H9 (cell line): Measurements from ENCODE around the gene BRD1. TPM values are rescaled to one million over a fixed set of nuclear protein-coding genes. Genes with fewer than 3 reads are reported as not detected.

Source experiments
- DNase-seq: peaks from one replicate; pipeline ENCODE4 v3.0.0-alpha.2; 2017
- H2AFZ ChIP-seq: one replicate; pipeline ENCODE4 v1.6.1; 2013; ENCODE audit warnings: mild to moderate bottlenecking, low read length, control low read depth, moderate library complexity
- H2AK5ac ChIP-seq: 2 replicates; pipeline ENCODE4 v1.6.1; 2013; ENCODE audit warnings: low read length, control low read depth, mixed read lengths; ENCODE audit not compliant: insufficient read length
- H2BK120ac ChIP-seq: one replicate; pipeline ENCODE4 v1.6.1; 2013; ENCODE audit warnings: low read depth, mild to moderate bottlenecking, low read length, control low read depth, inconsistent platforms; ENCODE audit not compliant: poor library complexity, severe bottlenecking
- H2BK12ac ChIP-seq: 2 replicates; pipeline ENCODE4 v1.6.1; 2013; ENCODE audit warnings: low read length, control low read depth, mixed read lengths, low read depth; ENCODE audit not compliant: insufficient read length
- H2BK15ac ChIP-seq: 2 replicates; pipeline ENCODE4 v1.6.1; 2013; ENCODE audit warnings: low read depth, low read length, control low read depth
- H2BK20ac ChIP-seq: one replicate; pipeline ENCODE4 v1.6.1; 2013; ENCODE audit warnings: low read depth, mild to moderate bottlenecking, low read length, control low read depth, inconsistent platforms; ENCODE audit not compliant: poor library complexity, severe bottlenecking
- H2BK5ac ChIP-seq: 2 replicates; pipeline ENCODE4 v1.6.1; 2013; ENCODE audit warnings: low read length, control low read depth, mixed read lengths; ENCODE audit not compliant: insufficient read length
- H3K14ac ChIP-seq: 2 replicates; pipeline ENCODE4 v1.6.1; 2013; ENCODE audit warnings: low read length, control low read depth; ENCODE audit not compliant: insufficient read depth
- H3K18ac ChIP-seq: 2 replicates; pipeline ENCODE4 v1.6.1; 2013; ENCODE audit warnings: low read depth, mild to moderate bottlenecking, mixed read lengths, low read length, control low read depth; ENCODE audit not compliant: insufficient read length
- H3K23ac ChIP-seq: 2 replicates; pipeline ENCODE4 v1.6.1; 2013; ENCODE audit warnings: low read length, control low read depth, mixed read lengths, low read depth; ENCODE audit not compliant: insufficient read length
- H3K23me2 ChIP-seq: 2 replicates; pipeline ENCODE4 v1.6.1; 2013; ENCODE audit warnings: low read depth, mild to moderate bottlenecking, mixed read lengths, low read length, control low read depth; ENCODE audit not compliant: insufficient read length, poor library complexity, severe bottlenecking
- H3K27ac ChIP-seq: 2 replicates; pipeline ENCODE4 v1.5.1; 2013; ENCODE audit warnings: low read length, control low read depth, mixed read lengths, low read depth; ENCODE audit not compliant: insufficient read length
- H3K27me3 ChIP-seq: 2 replicates; pipeline ENCODE4 v1.6.1; 2013; ENCODE audit warnings: low read length, control low read depth, inconsistent platforms; ENCODE audit not compliant: insufficient read depth
- H3K4ac ChIP-seq: 2 replicates; pipeline ENCODE4 v1.6.1; 2013; ENCODE audit warnings: low read depth, mild to moderate bottlenecking, control low read depth, inconsistent platforms, low read length, moderate library complexity
- H3K4me1 ChIP-seq: 2 replicates; pipeline ENCODE4 v1.6.1; 2013; ENCODE audit warnings: low read length, control low read depth, inconsistent platforms; ENCODE audit not compliant: insufficient read depth
- H3K4me2 ChIP-seq: 2 replicates; pipeline ENCODE4 v1.6.1; 2013; ENCODE audit warnings: low read length, control low read depth, mixed read lengths; ENCODE audit not compliant: insufficient read length, insufficient read depth
- H3K56ac ChIP-seq: 2 replicates; pipeline ENCODE4 v1.6.1; 2013; ENCODE audit warnings: low read depth, mild to moderate bottlenecking, mixed read lengths, low read length, control low read depth; ENCODE audit not compliant: insufficient read length
- H3K79me1 ChIP-seq: 2 replicates; pipeline ENCODE4 v1.6.1; 2013; ENCODE audit warnings: low read depth, mild to moderate bottlenecking, moderate library complexity, low read length, control low read depth, inconsistent platforms; ENCODE audit not compliant: insufficient read depth, poor library complexity, severe bottlenecking
- H3K79me2 ChIP-seq: 2 replicates; pipeline ENCODE4 v1.6.1; 2013; ENCODE audit warnings: low read length, control low read depth, inconsistent platforms; ENCODE audit not compliant: insufficient read depth
- H3K9ac ChIP-seq: 2 replicates; pipeline ENCODE4 v1.6.1; 2013; ENCODE audit warnings: low read length, control low read depth, mixed read lengths; ENCODE audit not compliant: insufficient read length; ENCODE audit errors: extremely low read depth
- H3K9me3 ChIP-seq: one replicate; pipeline ENCODE4 v1.6.1; 2013; ENCODE audit warnings: low read depth, low read length, inconsistent platforms; ENCODE audit not compliant: control insufficient read depth
- H3T11ph ChIP-seq: one replicate; pipeline ENCODE4 v1.6.1; 2013; ENCODE audit warnings: mild to moderate bottlenecking, low read length, control low read depth, inconsistent platforms
- H4K20me1 ChIP-seq: one replicate; pipeline ENCODE4 v1.6.1; 2013; ENCODE audit not compliant: control insufficient read depth, insufficient read length, insufficient read depth
- H4K5ac ChIP-seq: 2 replicates; pipeline ENCODE4 v1.6.1; 2013; ENCODE audit warnings: low read depth, mild to moderate bottlenecking, mixed read lengths, low read length, control low read depth; ENCODE audit not compliant: insufficient read length
- H4K8ac ChIP-seq: replicated peaks from 2 replicates; pipeline ENCODE4 v1.6.1; 2013; ENCODE audit warnings: low read length, control low read depth, mixed read lengths, low read depth; ENCODE audit not compliant: insufficient read length
- H4K91ac ChIP-seq: 2 replicates; pipeline ENCODE4 v1.6.1; 2013; ENCODE audit warnings: low read depth, mild to moderate bottlenecking, moderate library complexity, mixed read lengths, low read length, control low read depth; ENCODE audit not compliant: insufficient read length
- H3K27ac Mint-ChIP-seq, 3 experiments: 2 replicates in 2 of 3; 3 replicates in 1 of 3; pipeline ENCODE4 v1.8.0; 2020 to 2021; ENCODE audit warnings: mixed read lengths in 3 of 3, mild to moderate bottlenecking in 1 of 3, moderate library complexity in 1 of 3
- H3K27me3 Mint-ChIP-seq: 2 replicates; pipeline ENCODE4 v1.8.0; 2021; ENCODE audit warnings: low read depth, mild to moderate bottlenecking, moderate library complexity, mixed read lengths
- H3K36me3 Mint-ChIP-seq, 3 experiments: 2 replicates in 2 of 3; 3 replicates in 1 of 3; pipeline ENCODE4 v1.8.0; 2020 to 2021; ENCODE audit warnings: low read depth in 3 of 3, mixed read lengths in 3 of 3; ENCODE audit not compliant: insufficient read depth in 1 of 3
- H3K4me1 Mint-ChIP-seq, 2 experiments: 2 replicates each; pipeline ENCODE4 v1.8.0; 2020; ENCODE audit warnings: mixed read lengths in 2 of 2
- H3K4me3 Mint-ChIP-seq, 2 experiments: 2 replicates in 1 of 2; 3 replicates in 1 of 2; pipeline ENCODE4 v1.8.0; 2020 to 2021; ENCODE audit warnings: mild to moderate bottlenecking in 2 of 2, mixed read lengths in 2 of 2, moderate library complexity in 1 of 2
- H3K9me3 Mint-ChIP-seq, 2 experiments: 2 replicates in 1 of 2; 3 replicates in 1 of 2; pipeline ENCODE4 v1.8.0; 2020; ENCODE audit warnings: mild to moderate bottlenecking in 2 of 2, mixed read lengths in 2 of 2, moderate library complexity in 1 of 2
- CTCF ChIP-seq: fragments of 200-600 bp; sonication (generic); conservative IDR thresholded peaks from 3 replicates; pipeline ENCODE4 v1.8.0; 2021; ENCODE audit warnings: antibody characterized with exemption, mild to moderate bottlenecking
- WGBS: extraction: QIAGEN DNeasy Blood & Tissue Kit; methylation state at CpG from one replicate; pipeline ENCODE4 v1.1.7; 2013; ENCODE audit warnings: missing lambda C conversion rate, low lambda C conversion rate, mixed read lengths; ENCODE audit not compliant: insufficient read length; ENCODE audit errors: extremely low coverage; 5-methylcytosine and 5-hydroxymethylcytosine counted together
- total RNA-seq: library from RNA; stranded (reverse); gene quantifications from 2 replicates; pipeline ENCODE4 v1.2.1, GENCODE V29; 2021

BRD1 gene
- total RNA-seq, 1 experiment from 2014 or later, result 51.3 TPM

GRCh38 chr22:49793871-49794270 is 33.8 kb downstream of the BRD1 start:
- WGBS, result no CpG with 5 or more reads among the region's 23 CpGs
- peaks cover 6 to 11% of the 10 kb centered on the region in 2 experiments for H3K4me1 Mint-ChIP-seq
- no peak overlapping the region for H4K5ac ChIP-seq

More at GRCh38 chr22:49793871-49794270, 33.8 kb downstream of the BRD1 start:
- H3K4me2 ChIP-seq, result no peak overlapping the region
- H3K14ac ChIP-seq, result no peak overlapping the region
- Mint-ChIP-seq H3K27ac (no peak overlapping the region), H3K36me3 (peaks cover 41 to 87% (median 83%) of the 10 kb centered on the region in 3 experiments), H3K27me3 (no peaks in the 10 kb centered on the region), H3K4me3 (no peak overlapping the region), H3K9me3 (no peaks in the 10 kb centered on the region)
- peaks cover 9% of the 10 kb centered on the region for H3K79me1 ChIP-seq
- no peak overlapping the region for H2BK120ac ChIP-seq
- no peak overlapping the region for H3K27ac ChIP-seq
- no peak overlapping the region for H2AFZ ChIP-seq
- H4K91ac ChIP-seq, result no peak overlapping the region
- no peak overlapping the region for H3K23ac ChIP-seq
- H3K79me2 ChIP-seq, result peaks cover 6% of the 10 kb centered on the region; the same call in 1 of the 2 replicates
- no peaks in the 10 kb centered on the region for H3K9me3 ChIP-seq
- H2BK20ac ChIP-seq, result no peak overlapping the region
- no peak overlapping the region for H2AK5ac ChIP-seq
- H4K20me1 ChIP-seq, result no peaks in the 10 kb centered on the region
- H3K4me1 ChIP-seq, result no peaks in the 10 kb centered on the region
- no peak overlapping the region for H3K9ac ChIP-seq
- no peak overlapping the region for H2BK15ac ChIP-seq
- H3K18ac ChIP-seq, result no peak overlapping the region
- no peak overlapping the region for H3K4ac ChIP-seq
- H4K8ac ChIP-seq, result no peak overlapping the region
- H2BK12ac ChIP-seq, result no peak overlapping the region
- no peak overlapping the region for H2BK5ac ChIP-seq
- no peaks in the 10 kb centered on the region for H3K27me3 ChIP-seq
- DNase-seq, result no peak
- no peak overlapping the region for H3T11ph ChIP-seq
- TF ChIP-seq CTCF, result no peak
- no peaks in the 10 kb centered on the region for H3K23me2 ChIP-seq
- no peak overlapping the region for H3K56ac ChIP-seq
